Lower leg skin (tissue), 3 donors: Measurements from ENCODE around the gene CNRIP1.

Experiments used
- POLR2A ChIP-seq, 2 donors: fragments of 450-650 bp; IDR thresholded peaks; one replicate each; pipeline ENCODE4 v1.6.1; 2016 to 2017; ENCODE audit warnings: antibody characterized with exemption in 2 of 2, mild to moderate bottlenecking in 1 of 2, moderate library complexity in 1 of 2
- TF ChIP-seq, protein P1 (sequence below), 3 donors: fragments of 450-650 bp; IDR thresholded peaks; one replicate each; pipeline ENCODE4 v1.5.1; 2016; ENCODE audit warnings: antibody characterized with exemption in 3 of 3, mild to moderate bottlenecking in 3 of 3, moderate library complexity in 2 of 3

DNA sequence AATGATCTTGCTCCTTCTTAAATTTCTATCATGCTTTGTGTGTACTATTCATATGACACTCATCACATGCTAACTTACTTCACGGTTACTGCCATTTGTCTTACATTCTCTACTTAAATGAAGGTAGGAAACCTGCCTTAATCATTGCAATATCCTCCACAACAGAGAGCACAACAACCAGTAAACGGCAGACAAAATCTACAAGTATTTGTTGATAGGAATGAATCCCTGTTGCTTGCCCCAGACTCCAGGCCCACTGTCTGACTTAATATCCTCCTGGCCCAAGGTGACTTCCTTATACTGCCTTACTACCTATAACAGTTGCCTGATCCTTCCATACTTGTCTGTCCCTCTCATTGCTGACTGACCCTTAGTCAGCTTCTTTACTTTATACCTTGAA, 70.9 kb downstream of the CNRIP1 start:
- no peak for TF ChIP-seq POLR2A (IDR thresholded peaks at IDR 0.05)
- TF ChIP-seq, protein P1, sequence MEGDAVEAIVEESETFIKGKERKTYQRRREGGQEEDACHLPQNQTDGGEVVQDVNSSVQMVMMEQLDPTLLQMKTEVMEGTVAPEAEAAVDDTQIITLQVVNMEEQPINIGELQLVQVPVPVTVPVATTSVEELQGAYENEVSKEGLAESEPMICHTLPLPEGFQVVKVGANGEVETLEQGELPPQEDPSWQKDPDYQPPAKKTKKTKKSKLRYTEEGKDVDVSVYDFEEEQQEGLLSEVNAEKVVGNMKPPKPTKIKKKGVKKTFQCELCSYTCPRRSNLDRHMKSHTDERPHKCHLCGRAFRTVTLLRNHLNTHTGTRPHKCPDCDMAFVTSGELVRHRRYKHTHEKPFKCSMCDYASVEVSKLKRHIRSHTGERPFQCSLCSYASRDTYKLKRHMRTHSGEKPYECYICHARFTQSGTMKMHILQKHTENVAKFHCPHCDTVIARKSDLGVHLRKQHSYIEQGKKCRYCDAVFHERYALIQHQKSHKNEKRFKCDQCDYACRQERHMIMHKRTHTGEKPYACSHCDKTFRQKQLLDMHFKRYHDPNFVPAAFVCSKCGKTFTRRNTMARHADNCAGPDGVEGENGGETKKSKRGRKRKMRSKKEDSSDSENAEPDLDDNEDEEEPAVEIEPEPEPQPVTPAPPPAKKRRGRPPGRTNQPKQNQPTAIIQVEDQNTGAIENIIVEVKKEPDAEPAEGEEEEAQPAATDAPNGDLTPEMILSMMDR (IDR thresholded peaks at IDR 0.05): no peak
